NCI-H128 (cell line): ENCODE data around the gene NINL.

Experiments used
- DNase-seq: peaks from one replicate; lab custom pipeline; 2025; ENCODE audit not compliant: unreplicated experiment; lab: John Stamatoyannopoulos, UW

Gene NINL

DNA sequence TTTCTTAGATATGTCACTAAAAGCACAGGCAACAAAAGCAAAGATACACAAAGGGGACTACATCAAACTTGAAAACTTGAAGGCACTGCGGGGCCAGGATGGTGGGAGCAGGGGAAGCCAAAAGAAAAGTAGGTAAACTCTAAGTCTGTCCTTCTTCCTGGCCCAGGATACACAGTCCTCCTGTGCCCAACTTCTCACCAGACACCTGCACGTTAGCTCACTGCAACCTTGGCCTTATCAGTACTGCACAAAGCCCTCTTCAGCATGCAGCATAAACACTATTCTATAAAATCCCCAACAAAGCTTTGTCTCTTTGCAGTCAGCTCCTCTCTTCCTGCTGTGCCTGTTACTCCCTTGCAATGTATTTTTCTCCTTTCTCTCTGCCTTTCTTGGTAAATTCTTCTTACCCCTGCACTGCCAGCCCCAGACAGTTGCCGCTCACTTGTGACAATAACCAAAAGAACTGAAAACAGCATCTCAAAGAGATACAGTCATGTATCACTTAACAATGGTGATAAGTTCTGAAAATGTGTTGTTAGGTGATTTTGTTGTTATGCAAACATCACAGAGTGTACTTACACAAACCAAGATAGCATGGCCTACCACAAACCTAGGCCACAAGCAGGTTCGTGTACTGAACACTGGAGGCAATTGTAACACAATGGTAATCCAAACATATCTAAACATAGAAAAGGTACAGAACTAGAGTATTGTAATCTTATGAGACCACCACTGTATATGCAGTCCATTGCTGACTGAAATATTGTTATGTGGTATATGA, 51.2 kb downstream of the NINL start:
- DNase-seq, result no peak

GRCh38 chr20:25532971-25533391, 52.4 kb downstream of the NINL start:
- no peak for DNase-seq

DNA sequence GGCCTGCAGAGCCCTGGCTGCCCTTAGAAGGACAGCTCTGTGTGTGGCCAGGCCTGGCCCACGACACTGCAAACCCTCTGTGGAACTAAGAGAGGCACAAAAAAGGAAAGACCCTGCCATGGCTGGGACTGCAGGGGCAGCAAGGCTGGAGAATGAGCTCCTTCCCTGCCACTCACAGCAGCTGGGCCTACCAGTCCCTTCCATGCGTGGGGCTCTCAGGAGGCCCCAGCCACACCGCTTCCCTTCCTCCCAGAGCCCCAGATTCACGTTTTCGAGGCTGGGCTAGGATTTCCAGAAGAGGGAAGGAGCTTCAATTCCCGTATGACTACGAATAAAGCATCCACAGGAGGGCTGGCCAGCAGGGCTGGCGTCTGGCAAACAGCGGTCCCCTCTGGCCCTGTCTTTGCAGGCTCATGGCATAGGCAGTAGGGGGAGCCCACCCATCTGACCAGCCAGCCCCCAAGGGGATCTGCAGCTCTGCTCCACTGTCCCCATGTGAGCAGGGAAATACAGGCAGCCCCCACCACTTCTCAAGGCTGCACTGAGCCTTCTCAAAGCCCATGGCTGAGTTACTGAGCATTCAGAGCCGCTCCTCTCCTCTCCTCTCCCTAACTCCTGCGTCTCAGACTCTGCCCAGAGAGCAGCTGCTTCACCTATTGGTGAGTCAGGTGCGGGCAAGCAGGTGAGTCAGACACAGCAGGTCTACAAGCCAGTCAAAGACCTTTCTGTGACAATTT, 53.1 kb downstream of the NINL start:
- no peak for DNase-seq

DNA sequence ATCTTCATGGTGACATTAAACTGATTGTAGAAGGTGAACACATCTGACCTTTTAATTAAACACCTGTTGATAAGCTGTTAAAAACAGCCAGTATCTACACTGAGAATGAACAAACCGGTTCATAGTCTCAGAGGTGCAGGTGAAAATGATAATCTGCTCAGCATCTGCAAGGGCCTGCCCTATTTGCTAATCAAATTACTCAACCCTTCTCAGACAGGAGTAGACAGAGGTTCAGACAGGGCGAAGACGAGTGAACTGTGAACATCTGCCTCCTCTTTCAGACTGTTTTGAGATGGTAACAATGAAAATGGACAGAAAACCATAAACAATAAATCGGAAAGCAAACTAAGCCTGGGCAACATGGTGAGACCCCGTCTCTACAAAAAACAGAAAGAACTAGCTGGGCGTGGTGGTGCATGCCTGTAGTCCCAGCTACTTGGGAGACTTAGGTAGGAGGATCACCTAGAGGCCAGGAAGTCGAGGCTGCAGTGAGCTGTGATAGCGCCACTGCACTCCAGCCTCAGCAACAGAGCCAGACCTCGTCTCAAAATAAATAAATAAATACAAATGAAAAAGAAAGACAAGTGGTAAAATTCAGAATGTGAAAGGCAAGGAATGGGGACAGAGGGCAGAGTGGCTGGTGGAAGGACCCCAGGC, 55.9 kb downstream of the NINL start:
- DNase-seq, result no peak

DNA sequence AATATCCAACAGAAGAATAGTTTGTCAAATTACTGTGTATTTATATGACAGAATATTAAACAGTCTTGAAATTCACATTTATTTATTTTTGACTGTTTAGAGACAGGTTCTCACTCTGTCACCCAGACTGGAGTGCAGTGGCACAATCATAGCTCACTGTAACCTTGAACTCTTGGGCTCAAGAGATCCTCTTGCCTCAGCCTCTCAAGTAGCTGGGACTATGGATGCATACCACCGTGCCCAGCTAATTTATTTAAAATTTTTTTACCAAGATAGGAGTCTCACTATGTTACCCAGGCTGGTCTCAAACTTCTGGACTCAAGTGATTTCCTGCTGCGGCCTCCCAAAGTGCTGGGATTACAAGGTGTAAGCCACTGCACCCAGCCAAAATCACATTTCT, 57.4 kb downstream of the NINL start:
- DNase-seq, result no peak

DNA sequence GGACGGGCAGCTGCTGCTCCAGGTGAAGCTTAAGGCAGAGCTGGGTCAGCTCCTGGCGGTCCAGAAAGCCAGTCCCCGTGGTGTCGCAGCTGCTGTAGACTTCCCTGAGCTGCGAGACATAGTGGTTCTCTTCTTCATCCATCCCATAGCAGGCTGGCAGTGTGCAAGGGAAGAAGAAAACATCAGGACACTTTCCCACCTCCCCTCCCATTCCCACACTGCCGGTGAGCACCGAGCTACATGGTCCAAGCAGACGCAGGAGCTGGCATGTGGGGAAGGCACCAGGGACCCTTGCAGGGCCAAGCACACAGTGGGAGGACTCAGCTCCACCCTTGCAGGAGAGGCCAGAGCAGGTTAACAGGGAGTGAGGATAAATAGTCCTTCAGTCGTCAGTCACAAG, 58.9 kb downstream of the NINL start:
- DNase-seq, result no peak

GRCh38 chr20:25525867-25526266, 59.5 kb downstream of the NINL start:
- DNase-seq, result no peak

DNA sequence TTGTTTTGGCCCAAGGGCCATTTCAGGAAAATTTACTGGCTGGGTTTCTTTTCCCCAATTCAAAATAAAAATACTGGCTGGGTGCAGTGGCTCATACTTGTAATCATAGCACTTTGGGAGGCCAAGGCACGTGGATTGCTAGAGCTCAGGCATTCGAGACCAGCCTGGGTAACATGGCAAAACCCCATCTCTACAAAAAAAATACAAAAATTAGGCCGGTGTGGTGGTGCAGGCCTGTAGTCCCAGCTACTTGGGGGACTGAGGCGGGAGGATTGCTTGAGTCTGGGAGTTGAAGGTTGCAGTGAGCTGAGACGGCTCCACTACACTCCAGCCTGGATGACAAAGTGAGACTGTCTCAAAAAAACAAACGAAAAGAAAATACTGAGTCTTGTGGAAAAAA, 60.0 kb downstream of the NINL start:
- no peak for DNase-seq

DNA sequence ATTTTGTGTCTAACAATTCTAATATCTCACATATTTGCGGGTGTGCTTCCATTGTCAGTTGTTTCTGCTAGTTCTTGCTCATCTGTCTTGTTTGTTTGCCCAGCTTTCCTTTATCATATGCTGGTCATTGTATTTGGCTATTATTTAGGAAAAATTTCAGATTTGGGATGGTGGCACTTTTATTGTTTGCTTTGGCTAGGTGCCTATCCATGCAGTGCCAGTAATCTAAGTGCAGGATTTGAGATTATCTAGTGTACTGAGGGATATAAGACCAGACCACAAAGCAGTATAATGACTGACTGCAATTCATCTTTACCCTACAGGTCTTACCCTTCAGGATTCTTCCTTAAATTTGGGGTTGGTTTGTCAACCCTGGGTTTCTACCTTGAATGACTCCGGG, 63.9 kb downstream of the NINL start:
- DNase-seq, result no peak

- DNase-seq, result no peak
Observed at GRCh38 chr20:25517124-25517523, 68.2 kb downstream of the NINL start.

DNA sequence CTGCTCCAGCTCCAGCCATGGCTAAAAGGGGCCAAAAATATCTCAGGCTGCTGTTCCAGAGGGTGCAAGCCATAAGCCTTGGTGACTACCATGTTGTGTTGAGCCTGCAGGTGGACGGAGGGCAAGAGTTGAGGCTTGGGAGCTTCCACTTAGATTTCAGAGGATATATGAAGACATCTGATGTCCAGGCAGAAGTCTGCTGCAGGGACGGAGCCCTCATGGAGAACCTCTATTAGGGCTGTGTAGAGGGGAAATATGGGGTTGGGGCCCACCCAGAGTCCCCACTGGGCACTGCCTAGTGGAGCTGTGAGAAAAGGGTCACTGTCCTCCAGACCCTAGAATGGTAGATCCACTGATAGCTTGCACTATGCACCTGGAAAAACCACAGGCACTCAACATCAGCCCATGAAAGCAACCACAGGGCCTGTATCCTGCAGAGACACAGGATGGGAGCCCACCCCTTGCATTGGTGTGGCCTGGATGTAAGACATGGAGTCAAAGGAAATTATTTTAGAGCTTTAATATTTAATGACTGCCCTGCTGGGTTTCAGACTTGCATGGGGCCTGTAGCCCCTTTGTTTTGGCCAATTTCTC, 70.5 kb downstream of the NINL start:
- DNase-seq, result no peak

DNA sequence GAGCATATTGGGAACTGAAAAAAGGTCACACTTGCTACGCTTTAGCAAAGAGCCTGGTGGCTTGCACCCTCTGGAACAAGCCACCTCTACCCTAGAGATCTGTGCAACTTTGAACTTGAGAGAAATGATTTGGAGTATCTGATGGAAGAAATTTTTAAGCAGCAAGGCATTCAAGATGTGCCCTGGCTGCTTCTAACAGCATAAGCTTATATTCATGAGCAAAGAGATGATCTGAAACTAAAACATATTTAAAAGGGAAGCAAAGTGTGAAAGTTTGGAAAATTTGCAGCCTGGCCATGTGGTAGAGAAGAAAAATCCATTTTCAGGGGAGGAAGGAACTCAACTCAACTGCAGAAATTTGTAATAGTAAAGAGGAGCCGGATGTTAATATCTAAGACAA, 71.1 kb downstream of the NINL start:
- no peak for DNase-seq

DNA sequence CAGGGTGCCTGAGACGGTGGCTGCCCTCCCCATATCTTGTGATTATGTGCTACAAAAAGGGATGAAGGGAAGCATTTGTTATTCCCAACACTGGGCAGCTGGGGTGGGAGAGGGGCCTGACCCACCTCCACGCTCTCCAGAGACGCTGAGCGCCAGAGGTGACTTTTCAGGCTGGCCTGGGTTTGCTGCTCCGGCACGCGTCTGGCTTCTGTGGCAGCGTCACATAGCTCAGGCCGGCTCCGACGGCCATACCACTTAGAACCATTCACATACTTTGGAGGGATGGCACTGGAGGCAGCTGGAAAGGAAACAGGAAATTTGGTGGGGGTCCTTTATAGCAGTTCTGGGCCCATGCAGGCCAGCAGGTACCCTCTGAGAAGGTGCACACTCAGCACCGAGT, 72.6 kb downstream of the NINL start:
- no peak for DNase-seq

DNA sequence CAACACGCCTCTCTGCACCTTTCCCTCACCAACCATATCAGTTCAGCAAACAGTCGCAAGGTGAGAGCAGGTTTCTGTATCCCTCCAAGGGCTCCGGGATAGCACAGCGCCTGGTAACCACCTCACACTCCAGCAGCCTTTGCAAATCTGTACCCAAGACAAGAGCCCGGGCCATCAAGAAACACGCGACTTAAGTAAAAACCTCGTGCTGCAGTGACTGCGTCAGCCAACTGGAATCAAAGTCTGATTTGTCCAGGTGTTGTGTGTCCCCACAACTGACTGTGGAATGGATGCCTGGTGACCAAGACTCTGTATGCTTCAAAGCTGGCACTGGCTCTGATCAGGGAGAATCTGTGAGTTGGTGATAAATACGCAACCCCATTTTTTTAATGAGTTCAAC, 74.1 kb downstream of the NINL start:
- DNase-seq, result no peak

DNA sequence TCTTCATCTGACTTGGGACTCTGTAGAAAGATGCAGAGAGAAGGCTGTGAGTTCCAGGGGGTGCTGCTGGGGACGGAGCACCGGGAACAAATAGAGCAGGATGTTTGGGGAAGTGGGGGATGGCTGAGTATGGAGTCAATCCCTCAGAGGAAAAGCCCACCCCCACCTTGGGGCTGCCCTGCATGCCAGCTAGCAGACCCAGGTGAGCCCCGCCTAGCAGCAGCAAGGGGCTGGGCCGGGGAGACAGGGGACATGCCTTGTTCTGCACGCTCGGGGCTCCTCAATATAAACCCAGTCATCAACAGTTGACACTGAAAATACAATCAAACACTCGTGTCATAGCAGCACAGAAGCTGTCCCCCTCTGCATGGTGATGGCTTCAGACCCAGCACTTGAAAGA, 74.6 kb downstream of the NINL start:
- no peak for DNase-seq

DNA sequence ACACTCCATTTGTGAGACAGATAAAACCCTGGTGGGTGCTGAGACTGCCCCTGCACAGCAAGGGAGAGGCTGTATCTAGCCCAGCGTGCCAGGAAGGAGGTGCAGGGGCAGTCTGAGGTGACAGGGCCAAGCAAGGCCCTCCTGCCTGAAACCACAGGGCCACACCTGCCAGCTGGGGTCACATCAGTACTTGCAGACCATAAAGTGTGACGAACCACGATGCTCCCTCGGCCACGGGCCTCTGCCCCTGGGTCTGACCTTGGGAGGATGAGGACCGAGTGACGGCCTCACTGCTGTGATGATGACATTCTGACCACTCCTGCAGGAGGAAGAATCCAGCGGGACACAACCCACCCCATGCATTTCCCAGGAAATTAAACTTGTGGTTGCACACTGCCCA, 75.1 kb downstream of the NINL start:
- DNase-seq, result no peak

DNA sequence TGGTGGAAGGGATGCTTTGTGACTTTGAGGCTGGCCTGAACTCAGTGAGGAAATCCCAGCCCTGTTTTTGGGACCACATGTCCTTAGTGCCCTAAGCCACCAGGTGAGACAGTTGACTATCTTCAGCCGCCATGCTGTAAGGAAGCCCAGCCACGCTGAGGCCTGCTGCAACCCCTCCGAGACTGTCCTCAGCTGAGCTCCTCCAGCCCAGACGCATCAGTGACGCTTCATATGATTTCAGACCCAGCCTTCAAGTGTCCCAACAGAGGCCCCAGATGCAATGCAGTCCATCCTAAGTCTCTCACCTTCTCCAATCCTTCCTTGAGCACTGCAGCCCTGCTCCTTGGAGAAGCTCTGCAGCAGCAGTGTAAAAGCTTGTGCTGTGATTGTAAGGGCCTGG, 76.2 kb downstream of the NINL start:
- no peak for DNase-seq

GRCh38 chr20:25508083-25508770, 77.1 kb downstream of the NINL start:
- DNase-seq, result no peak

DNA sequence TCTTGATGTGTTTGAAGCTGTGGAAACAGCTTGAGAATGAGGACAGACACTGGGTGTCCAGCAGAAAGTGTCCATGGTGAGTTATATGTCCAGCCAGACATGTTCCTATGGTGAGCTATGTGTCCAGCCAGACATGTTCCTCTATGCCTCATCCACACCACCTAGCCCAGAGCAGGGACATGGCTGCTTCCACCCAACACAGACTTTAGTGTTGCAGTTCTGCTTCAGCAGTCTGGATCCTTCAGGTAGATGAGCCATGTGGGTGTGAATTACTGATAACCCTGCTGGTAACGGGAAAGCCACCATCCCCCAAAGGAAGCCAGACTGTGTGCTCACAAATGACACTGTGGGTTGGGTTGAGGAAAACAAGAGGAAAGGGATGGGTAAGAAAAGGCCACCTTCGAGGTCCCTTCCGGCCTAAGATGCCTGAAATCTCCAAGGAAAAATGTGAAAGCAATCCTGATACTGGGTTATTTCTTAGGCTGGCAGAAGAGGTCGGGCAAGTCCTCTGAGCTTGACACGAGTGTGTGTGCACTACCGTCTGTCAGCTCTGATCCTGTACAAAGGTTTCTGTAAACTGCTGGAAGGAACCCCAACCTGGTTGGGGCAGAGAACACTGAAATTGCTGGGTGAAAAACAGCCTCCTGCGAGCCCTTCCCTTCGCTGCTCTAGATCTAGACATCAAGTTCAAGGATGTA, 77.8 kb downstream of the NINL start:
- DNase-seq, result no peak

GRCh38 chr20:25504366-25505135, 80.8 kb downstream of the NINL start:
- no peak for DNase-seq
